ENCODE data around the gene NBEA. TPM values are rescaled to one million over a fixed set of nuclear protein-coding genes. Genes with fewer than 3 reads are reported as not detected.

NBEA gene
- total RNA-seq, 1 donor from 2014 or later: 0.14 TPM

DNA sequence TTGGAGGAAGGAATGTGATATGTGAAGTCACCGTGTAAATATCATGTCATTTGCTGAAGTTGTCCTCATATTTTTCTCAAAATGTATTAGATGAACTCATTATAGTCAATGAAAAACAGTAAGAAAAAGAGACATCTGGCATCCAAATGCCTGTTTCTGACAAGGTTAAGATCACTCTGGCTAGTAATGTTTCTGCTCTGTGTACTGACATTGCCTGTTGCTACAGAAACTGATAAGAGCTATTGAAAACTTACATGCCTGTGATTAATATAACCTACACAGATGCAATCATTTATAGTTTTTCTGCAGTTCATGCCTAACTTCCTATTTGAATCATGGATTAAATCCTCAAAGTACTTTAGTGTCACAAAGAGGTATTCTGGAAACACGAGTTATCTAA is 249.8 kb downstream of the NBEA start:
- intact Hi-C loops (cut with micrococcal nuclease): no loop called here
- no peak overlapping the region for H3K27ac Mint-ChIP-seq

GRCh38 chr13:35198613-35199200 is 256.6 kb downstream of the NBEA start:
- H3K27ac Mint-ChIP-seq: no peak overlapping the region
- H3K9me3 Mint-ChIP-seq: no peaks in the 10 kb centered on the region
- H3K4me1 Mint-ChIP-seq: no peaks in the 10 kb centered on the region
- no peaks in the 10 kb centered on the region for H3K36me3 Mint-ChIP-seq (ENCODE audit: low read depth)
- DNase-seq: no peak
- no peak overlapping the region for H3K4me3 Mint-ChIP-seq
- intact Hi-C loops (cut with micrococcal nuclease): no loop called here
- no peaks in the 10 kb centered on the region for H3K27me3 Mint-ChIP-seq

More for the DNA sequence above, 249.8 kb downstream of the NBEA start:
- H3K4me3 Mint-ChIP-seq: no peak overlapping the region
- no peaks in the 10 kb centered on the region for H3K36me3 Mint-ChIP-seq (ENCODE audit: low read depth)
- DNase-seq: no peak
- no peaks in the 10 kb centered on the region for H3K9me3 Mint-ChIP-seq
- H3K4me1 Mint-ChIP-seq: no peaks in the 10 kb centered on the region
- H3K27me3 Mint-ChIP-seq: no peaks in the 10 kb centered on the region

- Mint-ChIP-seq H3K4me3 (no peak overlapping the region), H3K4me1 (no peaks in the 10 kb centered on the region), H3K27ac (no peak overlapping the region), H3K9me3 (no peaks in the 10 kb centered on the region), H3K27me3 (no peaks in the 10 kb centered on the region), H3K36me3 (ENCODE audit: low read depth) (no peaks in the 10 kb centered on the region)
- intact Hi-C loops (cut with micrococcal nuclease): no loop called here
- DNase-seq: no peak
Observed at GRCh38 chr13:35208587-35208986, 266.5 kb downstream of the NBEA start.

DNA sequence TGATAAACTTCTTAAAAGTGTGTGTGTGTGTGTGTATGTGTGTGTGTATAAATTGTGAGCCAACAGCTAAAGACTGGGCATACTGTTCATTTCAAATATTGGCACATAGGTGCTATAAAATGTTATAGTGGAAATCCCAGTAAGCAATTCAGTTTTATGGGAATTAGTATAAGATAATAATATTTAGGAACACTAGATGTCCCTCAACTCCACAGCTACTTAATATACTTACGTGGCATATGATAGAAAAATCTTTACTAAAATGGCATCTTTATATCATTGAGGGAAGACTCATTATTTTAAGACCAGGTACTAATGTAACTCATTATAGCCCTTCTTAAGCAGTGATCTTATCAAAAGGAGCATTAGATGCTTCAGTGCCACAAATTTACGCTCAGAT is 268.2 kb downstream of the NBEA start:
- Mint-ChIP-seq H3K27ac (no peak overlapping the region), H3K9me3 (no peaks in the 10 kb centered on the region), H3K36me3 (ENCODE audit: low read depth) (no peaks in the 10 kb centered on the region), H3K4me1 (no peaks in the 10 kb centered on the region), H3K4me3 (no peak overlapping the region), H3K27me3 (no peaks in the 10 kb centered on the region)
- no peak for DNase-seq
- intact Hi-C loops (cut with micrococcal nuclease): no loop called here

GRCh38 chr13:35211949-35212348 is 269.9 kb downstream of the NBEA start:
- no peak overlapping the region for H3K4me3 Mint-ChIP-seq
- no peak overlapping the region for H3K27ac Mint-ChIP-seq
- no peaks in the 10 kb centered on the region for H3K27me3 Mint-ChIP-seq
- H3K36me3 Mint-ChIP-seq (ENCODE audit: low read depth): no peaks in the 10 kb centered on the region
- DNase-seq: no peak
- intact Hi-C loops (cut with micrococcal nuclease): no loop called here
- no peaks in the 10 kb centered on the region for H3K4me1 Mint-ChIP-seq
- no peaks in the 10 kb centered on the region for H3K9me3 Mint-ChIP-seq

GRCh38 chr13:35213911-35214310 is 271.8 kb downstream of the NBEA start:
- Mint-ChIP-seq H3K27ac (no peak overlapping the region), H3K4me1 (no peaks in the 10 kb centered on the region), H3K36me3 (ENCODE audit: low read depth) (no peaks in the 10 kb centered on the region), H3K9me3 (no peaks in the 10 kb centered on the region), H3K4me3 (no peak overlapping the region), H3K27me3 (no peaks in the 10 kb centered on the region)
- intact Hi-C loops (cut with micrococcal nuclease): no loop called here
- DNase-seq: no peak

GRCh38 chr13:35216131-35216530 is 274.1 kb downstream of the NBEA start:
- Mint-ChIP-seq H3K9me3 (no peaks in the 10 kb centered on the region), H3K4me1 (no peaks in the 10 kb centered on the region), H3K36me3 (ENCODE audit: low read depth) (no peaks in the 10 kb centered on the region), H3K4me3 (no peak overlapping the region), H3K27ac (no peak overlapping the region), H3K27me3 (no peaks in the 10 kb centered on the region)
- no peak for DNase-seq
- intact Hi-C loops (cut with micrococcal nuclease): no loop called here

GRCh38 chr13:35219021-35219420 is 277.0 kb downstream of the NBEA start:
- intact Hi-C loops (cut with micrococcal nuclease): no loop called here
- Mint-ChIP-seq H3K9me3 (no peaks in the 10 kb centered on the region), H3K36me3 (ENCODE audit: low read depth) (no peaks in the 10 kb centered on the region), H3K27ac (no peak overlapping the region), H3K27me3 (no peaks in the 10 kb centered on the region), H3K4me1 (no peaks in the 10 kb centered on the region), H3K4me3 (no peak overlapping the region)
- DNase-seq: no peak

DNA sequence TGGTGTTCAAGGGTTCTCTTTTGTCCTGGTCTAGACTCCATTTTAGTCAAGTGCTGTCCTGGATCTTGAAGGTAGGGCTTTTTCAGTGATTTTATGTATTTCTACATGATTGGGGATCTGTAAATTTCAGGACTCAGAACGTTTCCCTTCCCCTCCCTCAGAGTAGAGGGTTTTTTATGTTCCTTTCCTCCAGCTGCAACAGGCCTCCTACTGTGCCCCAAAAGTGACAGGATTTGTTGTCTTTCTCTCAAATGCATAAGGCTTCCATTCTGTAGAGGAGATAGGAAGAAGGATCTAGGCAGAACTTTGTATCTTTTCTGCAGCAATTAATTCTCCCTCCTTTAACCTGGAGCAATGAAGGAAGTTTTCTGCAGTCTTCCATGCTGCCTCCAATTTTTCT is 283.1 kb downstream of the NBEA start:
- H3K27me3 Mint-ChIP-seq: no peaks in the 10 kb centered on the region
- no peaks in the 10 kb centered on the region for H3K9me3 Mint-ChIP-seq
- intact Hi-C loops (cut with micrococcal nuclease): no loop called here
- H3K36me3 Mint-ChIP-seq (ENCODE audit: low read depth): no peaks in the 10 kb centered on the region
- H3K27ac Mint-ChIP-seq: no peak overlapping the region
- no peak for DNase-seq
- H3K4me3 Mint-ChIP-seq: no peak overlapping the region
- H3K4me1 Mint-ChIP-seq: no peaks in the 10 kb centered on the region

- Mint-ChIP-seq H3K36me3 (ENCODE audit: low read depth) (no peaks in the 10 kb centered on the region), H3K27ac (no peak overlapping the region), H3K27me3 (no peaks in the 10 kb centered on the region), H3K4me1 (no peaks in the 10 kb centered on the region), H3K9me3 (no peaks in the 10 kb centered on the region), H3K4me3 (no peak overlapping the region)
- intact Hi-C loops (cut with micrococcal nuclease): no loop called here
- no peak for DNase-seq
Observed at GRCh38 chr13:35225582-35225981, 283.5 kb downstream of the NBEA start.

DNA sequence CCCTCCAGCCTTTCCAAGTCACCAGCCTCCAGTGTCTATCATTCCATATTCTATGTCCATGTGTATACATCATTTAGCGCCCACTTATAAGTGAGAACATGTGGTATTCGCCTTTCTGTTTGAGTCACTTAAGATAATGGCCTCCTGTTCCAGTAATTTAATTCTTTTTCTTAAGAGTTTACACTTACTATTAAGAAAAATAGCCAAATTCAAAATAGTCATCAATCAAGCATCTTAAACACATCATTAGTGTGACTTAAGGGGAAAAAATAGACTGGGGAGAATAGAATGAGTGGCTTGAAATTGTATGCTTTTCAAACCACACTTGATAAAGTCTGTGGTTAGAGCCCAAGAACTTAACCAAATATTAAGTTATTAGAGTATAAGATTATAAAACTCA is 286.5 kb downstream of the NBEA start:
- H3K27me3 Mint-ChIP-seq: no peaks in the 10 kb centered on the region
- H3K4me1 Mint-ChIP-seq: no peaks in the 10 kb centered on the region
- H3K36me3 Mint-ChIP-seq (ENCODE audit: low read depth): no peaks in the 10 kb centered on the region
- DNase-seq: no peak
- no peak overlapping the region for H3K4me3 Mint-ChIP-seq
- H3K9me3 Mint-ChIP-seq: no peaks in the 10 kb centered on the region
- H3K27ac Mint-ChIP-seq: no peak overlapping the region
- intact Hi-C loops (cut with micrococcal nuclease): no loop called here

- no peaks in the 10 kb centered on the region for H3K36me3 Mint-ChIP-seq (ENCODE audit: low read depth)
- H3K27ac Mint-ChIP-seq: no peak overlapping the region
- H3K4me1 Mint-ChIP-seq: no peaks in the 10 kb centered on the region
- no peaks in the 10 kb centered on the region for H3K27me3 Mint-ChIP-seq
- no peaks in the 10 kb centered on the region for H3K9me3 Mint-ChIP-seq
- no peak for DNase-seq
- H3K4me3 Mint-ChIP-seq: no peak overlapping the region
- intact Hi-C loops (cut with micrococcal nuclease): no loop called here
Observed at GRCh38 chr13:35231426-35231825, 289.4 kb downstream of the NBEA start.

DNA sequence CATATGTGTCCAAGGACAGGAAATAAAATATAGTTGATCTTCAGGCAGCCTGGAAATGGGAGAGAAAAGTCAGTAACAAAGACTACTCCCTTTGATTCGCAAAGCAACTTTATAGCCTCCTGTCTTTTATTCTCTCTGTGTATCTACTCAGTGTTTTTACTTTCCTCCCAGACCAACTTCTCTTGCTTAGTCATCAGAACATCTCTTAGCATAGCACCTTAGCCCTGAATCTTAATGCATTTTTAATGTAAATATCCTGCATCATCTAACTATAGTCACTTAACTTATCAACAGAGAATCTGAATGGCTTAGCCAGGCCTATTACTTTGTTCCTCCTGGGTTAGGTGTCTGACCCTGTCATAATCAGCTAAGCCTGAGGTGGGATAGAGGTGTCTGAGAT is 296.2 kb downstream of the NBEA start:
- H3K36me3 Mint-ChIP-seq (ENCODE audit: low read depth): no peaks in the 10 kb centered on the region
- no peaks in the 10 kb centered on the region for H3K27me3 Mint-ChIP-seq
- no peak overlapping the region for H3K27ac Mint-ChIP-seq
- no peaks in the 10 kb centered on the region for H3K4me1 Mint-ChIP-seq
- intact Hi-C loops (cut with micrococcal nuclease): no loop called here
- no peak overlapping the region for H3K4me3 Mint-ChIP-seq
- DNase-seq: no peak
- no peaks in the 10 kb centered on the region for H3K9me3 Mint-ChIP-seq

DNA sequence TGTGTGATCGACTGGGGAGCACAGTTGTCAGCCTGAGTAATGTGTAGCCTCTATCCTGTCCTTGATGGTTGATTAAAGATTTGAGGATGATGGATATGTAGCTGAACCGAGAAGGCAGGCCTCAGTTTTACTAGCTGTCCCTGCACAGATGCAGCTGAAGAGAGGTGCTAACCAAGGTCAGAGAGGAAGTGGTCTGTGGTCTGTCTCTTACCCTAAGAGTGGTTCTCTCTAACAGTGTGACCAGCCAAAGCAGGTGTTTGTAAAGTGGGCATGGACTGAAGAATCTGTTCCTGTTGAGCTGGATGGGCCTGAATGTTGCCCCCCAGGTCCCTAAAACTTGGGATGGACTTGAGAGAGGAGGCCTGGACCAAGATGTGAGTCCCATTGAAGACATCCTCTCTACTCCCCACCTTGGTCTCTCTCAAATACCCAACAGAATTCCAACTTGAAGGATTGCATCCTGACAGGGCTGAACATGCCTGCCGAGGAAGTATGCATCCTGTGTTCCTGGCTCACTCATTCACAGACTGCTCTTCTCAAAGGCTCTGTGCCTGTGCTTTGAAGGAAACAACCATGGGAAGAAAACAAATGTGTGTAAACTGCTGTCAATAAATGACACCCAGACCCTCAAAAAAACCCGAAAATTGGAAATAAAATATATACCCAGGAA is 310.6 kb downstream of the NBEA start:
- no peak overlapping the region for H3K27ac Mint-ChIP-seq
- no peak for DNase-seq
- no peaks in the 10 kb centered on the region for H3K9me3 Mint-ChIP-seq
- H3K36me3 Mint-ChIP-seq (ENCODE audit: low read depth): no peaks in the 10 kb centered on the region
- intact Hi-C loops (cut with micrococcal nuclease): no loop called here
- H3K4me1 Mint-ChIP-seq: peaks cover 2% of the 10 kb centered on the region
- H3K4me3 Mint-ChIP-seq: no peak overlapping the region
- H3K27me3 Mint-ChIP-seq: no peaks in the 10 kb centered on the region

- Mint-ChIP-seq H3K4me3 (no peak overlapping the region), H3K27me3 (no peaks in the 10 kb centered on the region), H3K36me3 (ENCODE audit: low read depth) (no peaks in the 10 kb centered on the region), H3K4me1 (peaks cover 2% of the 10 kb centered on the region), H3K27ac (no peak overlapping the region), H3K9me3 (no peaks in the 10 kb centered on the region)
- intact Hi-C loops (cut with micrococcal nuclease): no loop called here
- no peak for DNase-seq
Observed at GRCh38 chr13:35255241-35255640, 313.2 kb downstream of the NBEA start.
